HepG2 (cell line): ENCODE results near the gene POLG2. TPM values are rescaled to one million over a fixed set of nuclear protein-coding genes. Genes with fewer than 3 reads are reported as not detected.

Source experiments
- AKAP8 ChIP-seq: sonication (generic); formaldehyde crosslinking; IDR thresholded peaks from 2 replicates; pipeline ENCODE4 v1.5.1; 2020; ENCODE audit warnings: mild to moderate bottlenecking, missing genetic modification reagents
- CHD2 ChIP-seq: IDR thresholded peaks from 2 replicates; pipeline ENCODE4 v1.6.1; 2011; ENCODE audit warnings: low read depth, low read length, improper control_type of control experiment
- HNRNPLL ChIP-seq: fragments of 200-400 bp; formaldehyde crosslinking; IDR thresholded peaks from 2 replicates; pipeline ENCODE4 v1.6.1; 2017; ENCODE audit warnings: mild to moderate bottlenecking, low read depth, low read length; ENCODE audit not compliant: poor library complexity, severe bottlenecking
- KLF12 ChIP-seq: sonication (generic); formaldehyde crosslinking; IDR thresholded peaks from 2 replicates; pipeline ENCODE4 v1.4.0; 2020; ENCODE audit warnings: missing genetic modification reagents, borderline replicate concordance
- KMT2B ChIP-seq: IDR thresholded peaks from 2 replicates; pipeline ENCODE4 v1.6.1; 2016; ENCODE audit warnings: missing genetic modification reagents, missing compliant biosample characterization
- SIN3A ChIP-seq: IDR thresholded peaks from 2 replicates; pipeline ENCODE4 v1.6.1; 2011; ENCODE audit warnings: low read depth, mild to moderate bottlenecking, control low read depth, low read length, borderline replicate concordance
- SMYD3 ChIP-seq: sonication (generic); formaldehyde crosslinking; IDR thresholded peaks from 2 replicates; pipeline ENCODE4 v1.8.1; 2023; ENCODE audit warnings: mild to moderate bottlenecking, missing genetic modification reagents
- SOX6 ChIP-seq, 2 experiments: fragments of 450-650 bp in 1 of 2; sonication (generic) in 1 of 2; formaldehyde crosslinking in 1 of 2; IDR thresholded peaks; 2 replicates each; pipeline versions ENCODE4 v1.4.0 to v1.6.1; 2017 to 2020; ENCODE audit warnings: antibody characterized with exemption in 1 of 2, mild to moderate bottlenecking in 1 of 2, missing genetic modification reagents in 1 of 2
- ZFP36L1 ChIP-seq: sonication (generic); formaldehyde crosslinking; IDR thresholded peaks from 2 replicates; pipeline ENCODE4 v1.8.0; 2022; ENCODE audit warnings: mild to moderate bottlenecking, missing genetic modification reagents, moderate library complexity
- ZNF550 ChIP-seq: sonication (generic); formaldehyde crosslinking; IDR thresholded peaks from 2 replicates; pipeline ENCODE4 v1.4.0; 2020; ENCODE audit warnings: mild to moderate bottlenecking, missing genetic modification reagents, borderline replicate concordance
- polyA plus RNA-seq, 8 experiments: library from polyadenylated mRNA; depleted of rRNA in 3 of 8; stranded (reverse) in 7 of 8; unstranded in 1 of 8; fragments of >200 nt; fragmentation: Illumina TruSeq in 4 of 8; extraction: Trizol in 4 of 8; gene quantifications; 2 replicates each; pipeline versions ENCODE4 v1.2.1 to v1.2.3, GENCODE V29; 2011 to 2016; ENCODE audit warnings: low read depth in 4 of 8, missing spikeins in 1 of 8, mixed read lengths in 1 of 8; ENCODE audit not compliant: insufficient read depth in 1 of 8
- total RNA-seq, 5 experiments: library from RNA; depleted of rRNA; stranded (reverse); fragments of >200 nt; fragmentation: Illumina TruSeq; extraction: Trizol; gene quantifications; 2 replicates each; pipeline ENCODE4 v1.2.3, GENCODE V29; 2016; ENCODE audit warnings: low read depth in 1 of 5
- TF ChIP-seq, protein P1 (sequence below): sonication (generic); formaldehyde crosslinking; IDR thresholded peaks from 2 replicates; pipeline ENCODE4 v1.4.0; 2020; ENCODE audit warnings: missing genetic modification reagents
- TF ChIP-seq, protein P2 (sequence below): IDR thresholded peaks from 2 replicates; pipeline ENCODE4 v1.6.1; 2012; ENCODE audit warnings: low read depth, low read length, improper control_type of control experiment
- TF ChIP-seq, protein P3 (sequence below), 2 experiments: fragments of 450-650 bp in 1 of 2; sonication (generic) in 1 of 2; formaldehyde crosslinking in 1 of 2; IDR thresholded peaks; 2 replicates each; pipeline versions ENCODE4 v1.6.1 to v1.8.0; 2016 to 2022; ENCODE audit warnings: antibody characterized with exemption in 1 of 2, mild to moderate bottlenecking in 1 of 2, missing genetic modification reagents in 1 of 2
- TF ChIP-seq, protein P4 (sequence below): sonication (generic); formaldehyde crosslinking; IDR thresholded peaks from 2 replicates; pipeline ENCODE4 v1.9.0; 2021; ENCODE audit warnings: missing genetic modification reagents, borderline replicate concordance

The POLG2 gene
- total and polyA plus RNA-seq, 2 of the 13 experiments (the other 11 are each of a cell fraction or from before 2014, with no cell fraction given), result 21.1 to 25.5 TPM

DNA sequence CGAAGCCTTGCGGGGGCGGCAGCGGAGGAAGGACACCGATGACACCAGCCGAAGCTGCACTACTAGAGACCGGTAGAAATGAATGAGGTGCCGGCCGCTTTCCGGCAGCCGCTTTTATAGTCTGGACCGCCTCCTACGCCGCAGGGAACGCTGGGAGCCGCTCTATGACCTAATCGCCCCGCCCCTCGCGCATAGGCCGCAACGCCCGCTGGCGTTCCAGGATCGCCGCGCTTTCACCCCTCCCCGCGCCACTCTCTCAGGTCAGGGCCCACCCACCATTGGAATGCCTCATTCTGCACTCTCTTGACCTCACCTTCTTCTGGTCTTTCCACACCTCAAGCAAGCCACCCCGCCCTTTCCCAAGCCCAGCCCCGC is 9.3 kb upstream of the POLG2 start, which contains the start of gene DDX5 (continued):
- TF ChIP-seq, protein P1, sequence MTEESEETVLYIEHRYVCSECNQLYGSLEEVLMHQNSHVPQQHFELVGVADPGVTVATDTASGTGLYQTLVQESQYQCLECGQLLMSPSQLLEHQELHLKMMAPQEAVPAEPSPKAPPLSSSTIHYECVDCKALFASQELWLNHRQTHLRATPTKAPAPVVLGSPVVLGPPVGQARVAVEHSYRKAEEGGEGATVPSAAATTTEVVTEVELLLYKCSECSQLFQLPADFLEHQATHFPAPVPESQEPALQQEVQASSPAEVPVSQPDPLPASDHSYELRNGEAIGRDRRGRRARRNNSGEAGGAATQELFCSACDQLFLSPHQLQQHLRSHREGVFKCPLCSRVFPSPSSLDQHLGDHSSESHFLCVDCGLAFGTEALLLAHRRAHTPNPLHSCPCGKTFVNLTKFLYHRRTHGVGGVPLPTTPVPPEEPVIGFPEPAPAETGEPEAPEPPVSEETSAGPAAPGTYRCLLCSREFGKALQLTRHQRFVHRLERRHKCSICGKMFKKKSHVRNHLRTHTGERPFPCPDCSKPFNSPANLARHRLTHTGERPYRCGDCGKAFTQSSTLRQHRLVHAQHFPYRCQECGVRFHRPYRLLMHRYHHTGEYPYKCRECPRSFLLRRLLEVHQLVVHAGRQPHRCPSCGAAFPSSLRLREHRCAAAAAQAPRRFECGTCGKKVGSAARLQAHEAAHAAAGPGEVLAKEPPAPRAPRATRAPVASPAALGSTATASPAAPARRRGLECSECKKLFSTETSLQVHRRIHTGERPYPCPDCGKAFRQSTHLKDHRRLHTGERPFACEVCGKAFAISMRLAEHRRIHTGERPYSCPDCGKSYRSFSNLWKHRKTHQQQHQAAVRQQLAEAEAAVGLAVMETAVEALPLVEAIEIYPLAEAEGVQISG, result no peak; the same call in 1 of the 2 replicates
- TF ChIP-seq HNRNPLL, result peak; percentile 91
- TF ChIP-seq SOX6 (IDR thresholded peaks at IDR 0.05), result no peak
- TF ChIP-seq SOX6 (CRISPR knock-in tag; IDR thresholded peaks at IDR 0.05), result no peak
- peak; percentile 98 for TF ChIP-seq SIN3A
- peak; percentile 77; the same call in 1 of the 2 replicates for TF ChIP-seq KLF12 (CRISPR knock-in tag)
- TF ChIP-seq, protein P2, sequence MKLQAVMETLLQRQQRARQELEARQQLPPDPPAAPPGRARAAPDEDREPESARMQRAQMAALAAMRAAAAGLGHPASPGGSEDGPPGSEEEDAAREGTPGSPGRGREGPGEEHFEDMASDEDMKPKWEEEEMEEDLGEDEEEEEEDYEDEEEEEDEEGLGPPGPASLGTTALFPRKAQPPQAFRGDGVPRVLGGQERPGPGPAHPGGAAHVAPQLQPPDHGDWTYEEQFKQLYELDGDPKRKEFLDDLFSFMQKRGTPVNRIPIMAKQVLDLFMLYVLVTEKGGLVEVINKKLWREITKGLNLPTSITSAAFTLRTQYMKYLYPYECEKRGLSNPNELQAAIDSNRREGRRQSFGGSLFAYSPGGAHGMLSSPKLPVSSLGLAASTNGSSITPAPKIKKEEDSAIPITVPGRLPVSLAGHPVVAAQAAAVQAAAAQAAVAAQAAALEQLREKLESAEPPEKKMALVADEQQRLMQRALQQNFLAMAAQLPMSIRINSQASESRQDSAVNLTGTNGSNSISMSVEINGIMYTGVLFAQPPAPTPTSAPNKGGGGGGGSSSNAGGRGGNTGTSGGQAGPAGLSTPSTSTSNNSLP, result no peak; the same call in 1 of the 2 replicates
- no peak; the same call in 1 of the 2 replicates for TF ChIP-seq KMT2B (CRISPR knock-in tag)
- no peak for TF ChIP-seq ZFP36L1 (CRISPR knock-in tag)
- TF ChIP-seq, protein P3, sequence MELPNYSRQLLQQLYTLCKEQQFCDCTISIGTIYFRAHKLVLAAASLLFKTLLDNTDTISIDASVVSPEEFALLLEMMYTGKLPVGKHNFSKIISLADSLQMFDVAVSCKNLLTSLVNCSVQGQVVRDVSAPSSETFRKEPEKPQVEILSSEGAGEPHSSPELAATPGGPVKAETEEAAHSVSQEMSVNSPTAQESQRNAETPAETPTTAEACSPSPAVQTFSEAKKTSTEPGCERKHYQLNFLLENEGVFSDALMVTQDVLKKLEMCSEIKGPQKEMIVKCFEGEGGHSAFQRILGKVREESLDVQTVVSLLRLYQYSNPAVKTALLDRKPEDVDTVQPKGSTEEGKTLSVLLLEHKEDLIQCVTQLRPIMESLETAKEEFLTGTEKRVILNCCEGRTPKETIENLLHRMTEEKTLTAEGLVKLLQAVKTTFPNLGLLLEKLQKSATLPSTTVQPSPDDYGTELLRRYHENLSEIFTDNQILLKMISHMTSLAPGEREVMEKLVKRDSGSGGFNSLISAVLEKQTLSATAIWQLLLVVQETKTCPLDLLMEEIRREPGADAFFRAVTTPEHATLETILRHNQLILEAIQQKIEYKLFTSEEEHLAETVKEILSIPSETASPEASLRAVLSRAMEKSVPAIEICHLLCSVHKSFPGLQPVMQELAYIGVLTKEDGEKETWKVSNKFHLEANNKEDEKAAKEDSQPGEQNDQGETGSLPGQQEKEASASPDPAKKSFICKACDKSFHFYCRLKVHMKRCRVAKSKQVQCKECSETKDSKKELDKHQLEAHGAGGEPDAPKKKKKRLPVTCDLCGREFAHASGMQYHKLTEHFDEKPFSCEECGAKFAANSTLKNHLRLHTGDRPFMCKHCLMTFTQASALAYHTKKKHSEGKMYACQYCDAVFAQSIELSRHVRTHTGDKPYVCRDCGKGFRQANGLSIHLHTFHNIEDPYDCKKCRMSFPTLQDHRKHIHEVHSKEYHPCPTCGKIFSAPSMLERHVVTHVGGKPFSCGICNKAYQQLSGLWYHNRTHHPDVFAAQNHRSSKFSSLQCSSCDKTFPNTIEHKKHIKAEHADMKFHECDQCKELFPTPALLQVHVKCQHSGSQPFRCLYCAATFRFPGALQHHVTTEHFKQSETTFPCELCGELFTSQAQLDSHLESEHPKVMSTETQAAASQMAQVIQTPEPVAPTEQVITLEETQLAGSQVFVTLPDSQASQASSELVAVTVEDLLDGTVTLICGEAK (IDR thresholded peaks at IDR 0.05), result no peak
- TF ChIP-seq, protein P3 (CRISPR knock-in tag; IDR thresholded peaks at IDR 0.05), result no peak
- TF ChIP-seq AKAP8 (CRISPR knock-in tag), result no peak; the same call in 1 of the 2 replicates
- 0 out of 2 replicates have a peak, but pooled peaks have one; percentile 47 for TF ChIP-seq CHD2
- TF ChIP-seq SMYD3, result no peak
- no peak for TF ChIP-seq ZNF550 (CRISPR knock-in tag)
- TF ChIP-seq, protein P4, sequence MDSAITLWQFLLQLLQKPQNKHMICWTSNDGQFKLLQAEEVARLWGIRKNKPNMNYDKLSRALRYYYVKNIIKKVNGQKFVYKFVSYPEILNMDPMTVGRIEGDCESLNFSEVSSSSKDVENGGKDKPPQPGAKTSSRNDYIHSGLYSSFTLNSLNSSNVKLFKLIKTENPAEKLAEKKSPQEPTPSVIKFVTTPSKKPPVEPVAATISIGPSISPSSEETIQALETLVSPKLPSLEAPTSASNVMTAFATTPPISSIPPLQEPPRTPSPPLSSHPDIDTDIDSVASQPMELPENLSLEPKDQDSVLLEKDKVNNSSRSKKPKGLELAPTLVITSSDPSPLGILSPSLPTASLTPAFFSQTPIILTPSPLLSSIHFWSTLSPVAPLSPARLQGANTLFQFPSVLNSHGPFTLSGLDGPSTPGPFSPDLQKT (CRISPR knock-in tag), result no peak
